HG03378 (cell line): Measurements from ENCODE around the gene TMEM183A.

Experiments
- ATAC-seq: cut with Tn5 transposase; IDR thresholded peaks from one replicate; pipeline ENCODE4 v1.9.1; 2021; ENCODE audit warnings: mild to moderate bottlenecking, moderate library complexity; ENCODE audit not compliant: unreplicated experiment

TMEM183A gene

DNA sequence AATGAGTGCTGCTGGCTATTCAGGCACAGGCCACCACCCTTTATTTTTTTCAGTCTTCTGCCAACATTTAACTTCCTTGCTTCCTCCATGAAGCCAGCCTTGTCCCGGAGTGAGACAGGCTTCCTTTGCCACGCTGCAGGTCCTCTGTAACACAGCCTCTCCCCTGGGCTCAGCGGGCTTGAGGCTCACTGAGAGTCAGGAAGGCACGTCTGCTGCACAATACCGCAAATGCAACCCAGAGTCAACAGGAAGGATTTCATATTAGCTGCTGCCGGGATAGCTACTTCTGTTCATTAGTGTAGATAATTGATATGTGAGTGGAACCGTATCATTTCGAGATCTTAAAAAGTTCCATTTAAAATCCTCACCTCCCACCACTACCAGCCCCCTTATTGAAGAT lies 56.1 kb downstream of the TMEM183A start:
- no peak for ATAC-seq

DNA sequence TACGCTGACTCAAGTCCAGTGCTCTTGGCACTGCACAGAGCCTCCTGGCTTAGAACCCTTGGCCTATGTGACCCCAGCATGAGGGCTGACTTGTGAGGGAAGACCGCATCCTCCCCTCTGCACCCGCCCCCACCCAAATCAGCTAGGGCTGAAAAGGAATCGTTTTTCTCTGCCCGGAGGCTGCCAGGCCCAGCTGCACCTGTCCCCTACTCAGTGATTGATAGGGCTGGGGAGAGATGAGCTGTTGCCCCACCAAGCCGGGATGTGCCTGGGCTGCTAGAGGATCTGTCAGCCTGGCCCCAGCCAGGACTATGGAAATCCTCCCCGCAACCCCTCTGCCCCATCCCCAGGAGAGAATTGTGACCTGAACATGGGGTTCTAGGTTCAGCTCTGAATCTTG lies 58.0 kb downstream of the TMEM183A start:
- no peak for ATAC-seq

DNA sequence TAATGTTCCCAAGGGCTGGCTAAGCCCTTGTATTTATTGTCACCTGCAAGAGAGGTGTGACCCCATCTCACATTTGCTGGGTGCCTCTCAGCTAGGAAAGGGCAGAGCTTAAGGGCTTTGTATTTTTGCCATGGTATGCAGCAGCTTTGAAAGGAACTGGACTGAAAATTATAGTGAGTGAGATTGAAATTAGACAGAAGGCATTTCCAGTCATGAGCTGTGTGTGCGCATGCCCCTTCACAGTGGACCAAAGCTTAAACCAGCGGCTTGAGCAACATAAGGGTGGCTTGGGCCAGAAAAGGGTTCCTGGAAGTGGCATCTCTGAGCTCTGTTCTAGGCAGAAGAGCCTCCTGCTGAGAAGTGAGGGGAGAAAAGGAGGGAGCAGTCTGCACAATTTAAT lies 58.8 kb downstream of the TMEM183A start:
- ATAC-seq = no peak

- no peak for ATAC-seq
These were observed 59.8 kb downstream of the TMEM183A start for GRCh38 chr1:203066965-203067364.

- ATAC-seq = no peak
These were observed 62.0 kb downstream of the TMEM183A start for GRCh38 chr1:203069030-203069747.

DNA sequence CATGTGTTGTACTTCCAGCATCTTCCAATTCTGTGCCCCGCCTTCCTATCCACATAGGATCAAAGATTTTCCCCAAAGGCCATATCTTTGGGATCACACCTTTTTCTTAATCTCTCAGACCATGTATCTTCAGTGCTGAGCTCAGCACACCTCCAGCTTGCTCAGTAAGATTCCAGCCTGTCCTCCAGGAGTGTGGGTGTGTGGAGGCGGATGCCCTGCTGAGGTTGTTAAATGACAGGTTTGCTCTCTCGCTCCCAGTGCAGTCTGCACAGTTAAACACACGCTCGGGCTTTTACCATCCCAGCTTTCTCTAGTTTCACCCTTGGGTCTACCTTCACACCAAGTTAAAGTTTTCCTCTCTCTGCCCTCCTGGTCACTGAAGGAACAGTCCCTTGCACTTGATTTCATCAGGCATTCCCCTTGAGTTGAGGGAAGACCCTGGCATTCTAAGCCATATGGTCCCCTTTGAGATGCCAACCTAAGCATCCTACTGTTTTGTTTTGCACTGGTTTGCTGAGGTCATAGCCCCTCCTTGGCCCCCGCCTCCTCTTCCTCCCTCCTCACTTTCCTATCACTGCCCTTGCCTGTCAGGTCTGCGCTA lies 64.9 kb downstream of the TMEM183A start:
- no peak for ATAC-seq

- no peak for ATAC-seq
These were observed 65.7 kb downstream of the TMEM183A start for GRCh38 chr1:203072911-203073310.

DNA sequence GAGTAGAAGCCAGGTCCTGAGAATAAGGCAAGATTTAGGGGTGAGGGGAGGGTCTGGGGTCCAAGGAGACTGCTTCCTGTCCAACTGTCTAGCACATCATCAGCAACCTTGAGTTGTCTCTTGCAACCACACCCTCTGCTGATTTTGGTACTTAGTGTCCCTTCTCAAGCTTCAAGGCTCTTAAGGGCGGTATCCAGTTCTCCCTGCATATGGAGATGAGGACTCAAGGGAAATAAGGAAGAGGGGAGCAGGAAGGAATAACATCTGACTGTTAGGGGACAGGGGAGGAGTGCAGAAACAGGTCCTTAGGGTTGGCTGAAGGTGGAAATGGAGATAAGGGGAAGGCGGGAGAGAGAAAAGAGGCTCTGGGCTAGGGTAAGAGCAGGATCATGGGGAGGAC lies 66.3 kb downstream of the TMEM183A start:
- ATAC-seq = no peak
